Glutamatergic neuron (in vitro differentiated cells): Measurements from ENCODE around the gene ACAN. TPM values are rescaled to one million over a fixed set of nuclear protein-coding genes. Genes with fewer than 3 reads are reported as not detected.

Experiments
- DNase-seq: peaks from one replicate; pipeline ENCODE4 v3.0.0; 2022
- H3K27ac Mint-ChIP-seq: one replicate; pipeline ENCODE4 v1.8.0; 2020; ENCODE audit warnings: mild to moderate bottlenecking, mixed read lengths, inconsistent platforms; ENCODE audit not compliant: unreplicated experiment
- H3K27me3 Mint-ChIP-seq: one replicate; pipeline ENCODE4 v1.8.0; 2020; ENCODE audit warnings: mild to moderate bottlenecking, moderate library complexity, mixed read lengths, inconsistent platforms; ENCODE audit not compliant: unreplicated experiment
- H3K36me3 Mint-ChIP-seq: one replicate; pipeline ENCODE4 v1.8.0; 2020; ENCODE audit warnings: mild to moderate bottlenecking, mixed read lengths, inconsistent platforms; ENCODE audit not compliant: unreplicated experiment
- H3K4me1 Mint-ChIP-seq: one replicate; pipeline ENCODE4 v1.8.0; 2020; ENCODE audit warnings: mild to moderate bottlenecking, low read depth, mixed read lengths, inconsistent platforms; ENCODE audit not compliant: unreplicated experiment
- H3K4me3 Mint-ChIP-seq: one replicate; pipeline ENCODE4 v1.8.0; 2020; ENCODE audit warnings: mild to moderate bottlenecking, mixed read lengths, inconsistent platforms; ENCODE audit not compliant: unreplicated experiment
- H3K9me3 Mint-ChIP-seq: one replicate; pipeline ENCODE4 v1.8.0; 2020; ENCODE audit warnings: mild to moderate bottlenecking, moderate library complexity, mixed read lengths, inconsistent platforms; ENCODE audit not compliant: unreplicated experiment
- CTCF ChIP-seq: fragments of 200-600 bp; sonication (generic); IDR thresholded peaks from one replicate; pipeline ENCODE4 v1.5.0; 2021; ENCODE audit not compliant: partially characterized antibody, unreplicated experiment
- total RNA-seq: library from RNA; stranded (reverse); fragmentation: NEBNext Ultra II Directional; extraction: Animal tissue kit (Norgen Biotek cat#: 25700); gene quantifications from one replicate; pipeline ENCODE4 v1.2.1, GENCODE V29; 2021; ENCODE audit not compliant: unreplicated experiment

Gene ACAN
- total RNA-seq, 1 donor from 2014 or later = 0.05 TPM

GRCh38 chr15:88843334-88843733, 40.1 kb downstream of the ACAN start:
- H3K27ac Mint-ChIP-seq = no peak overlapping the region
- H3K4me3 Mint-ChIP-seq = no peak overlapping the region
- H3K9me3 Mint-ChIP-seq = no peaks in the 10 kb centered on the region
- H3K36me3 Mint-ChIP-seq = no peaks in the 10 kb centered on the region
- peaks cover 6% of the 10 kb centered on the region for H3K27me3 Mint-ChIP-seq
- DNase-seq = no peak
- no peak for TF ChIP-seq CTCF
- H3K4me1 Mint-ChIP-seq = no peaks in the 10 kb centered on the region

GRCh38 chr15:88844749-88845386, 41.6 kb downstream of the ACAN start:
- H3K36me3 Mint-ChIP-seq = no peaks in the 10 kb centered on the region
- DNase-seq = no peak
- no peaks in the 10 kb centered on the region for H3K9me3 Mint-ChIP-seq
- H3K27ac Mint-ChIP-seq = no peak overlapping the region
- no peaks in the 10 kb centered on the region for H3K4me1 Mint-ChIP-seq
- H3K27me3 Mint-ChIP-seq = peaks cover 3% of the 10 kb centered on the region
- no peak overlapping the region for H3K4me3 Mint-ChIP-seq
- TF ChIP-seq CTCF = no peak

GRCh38 chr15:88845616-88846015, 42.4 kb downstream of the ACAN start:
- TF ChIP-seq CTCF = no peak
- no peaks in the 10 kb centered on the region for H3K4me1 Mint-ChIP-seq
- no peak overlapping the region for H3K27ac Mint-ChIP-seq
- H3K27me3 Mint-ChIP-seq = peaks cover 3% of the 10 kb centered on the region
- no peaks in the 10 kb centered on the region for H3K36me3 Mint-ChIP-seq
- DNase-seq = no peak
- no peak overlapping the region for H3K4me3 Mint-ChIP-seq
- no peaks in the 10 kb centered on the region for H3K9me3 Mint-ChIP-seq

- no peaks in the 10 kb centered on the region for H3K36me3 Mint-ChIP-seq
- no peak overlapping the region for H3K27ac Mint-ChIP-seq
- no peak for TF ChIP-seq CTCF
- H3K4me3 Mint-ChIP-seq = no peak overlapping the region
- H3K4me1 Mint-ChIP-seq = no peaks in the 10 kb centered on the region
- no peaks in the 10 kb centered on the region for H3K9me3 Mint-ChIP-seq
- H3K27me3 Mint-ChIP-seq = peaks cover 3% of the 10 kb centered on the region
- DNase-seq = no peak
Measured at GRCh38 chr15:88847144-88847543, 43.9 kb downstream of the ACAN start.

- Mint-ChIP-seq H3K27ac (no peak overlapping the region), H3K36me3 (no peaks in the 10 kb centered on the region), H3K9me3 (no peaks in the 10 kb centered on the region), H3K4me3 (no peak overlapping the region), H3K4me1 (no peaks in the 10 kb centered on the region), H3K27me3 (peaks cover 3% of the 10 kb centered on the region)
- no peak for TF ChIP-seq CTCF
- DNase-seq = no peak
Measured at GRCh38 chr15:88848203-88848602, 45.0 kb downstream of the ACAN start.
